GM19023 (cell line): ENCODE results near the gene CISH.

ENCODE experiments used
- ATAC-seq: cut with Tn5 transposase; IDR thresholded peaks from one replicate; pipeline ENCODE4 v1.9.1; 2021; ENCODE audit warnings: mild to moderate bottlenecking, moderate library complexity; ENCODE audit not compliant: unreplicated experiment

Gene CISH

DNA sequence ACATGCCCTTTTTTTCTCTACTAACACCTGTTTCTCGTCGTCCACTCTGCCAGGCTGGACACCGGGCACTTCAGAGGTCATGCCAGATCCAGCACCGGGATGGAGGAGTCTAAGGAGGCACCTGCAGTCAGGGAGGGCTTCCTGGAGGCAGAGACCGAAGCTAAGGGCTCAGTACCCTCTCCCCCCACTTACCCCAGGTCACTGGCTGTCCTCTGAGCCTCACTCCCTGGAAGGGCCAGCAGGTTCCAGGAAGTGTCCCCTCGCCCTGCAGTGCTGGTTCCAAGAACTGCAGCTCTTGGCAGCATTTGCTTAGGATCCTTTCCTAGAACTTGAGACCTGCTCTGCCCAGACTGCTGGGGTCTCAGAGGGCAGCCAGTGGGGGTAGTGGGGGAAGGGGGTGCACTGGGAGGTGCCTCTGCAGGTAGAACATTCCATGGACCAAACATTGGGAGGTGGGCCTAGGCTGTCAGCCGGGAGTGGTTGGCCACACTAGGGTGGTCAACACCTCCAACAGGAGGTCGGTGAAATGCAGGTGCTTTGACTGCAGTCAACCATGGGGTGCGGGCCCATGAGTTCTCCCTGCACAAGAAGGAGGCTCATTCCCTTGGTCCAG lies 11.3 kb downstream of the CISH start:
- ATAC-seq = no peak

DNA sequence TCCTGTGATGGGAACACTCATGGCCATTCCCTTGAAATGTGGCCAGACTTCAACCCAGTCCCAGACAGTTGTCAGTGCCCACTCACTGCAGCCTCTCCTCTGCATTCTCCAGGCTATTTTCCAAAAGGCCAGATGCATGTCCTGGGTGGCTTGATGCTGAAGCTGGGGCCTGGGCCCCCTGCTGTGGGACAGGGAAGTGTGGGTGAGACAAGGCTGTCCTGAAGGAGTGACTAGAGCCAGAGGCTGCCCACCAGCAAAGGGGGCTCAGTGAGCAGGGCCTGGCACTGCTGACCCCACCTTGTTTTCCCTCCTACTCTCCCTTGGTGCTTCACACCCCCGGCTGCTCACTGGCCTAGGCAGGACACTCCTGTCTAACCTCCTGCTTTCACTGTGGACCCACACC lies 11.9 kb downstream of the CISH start:
- ATAC-seq = no peak

DNA sequence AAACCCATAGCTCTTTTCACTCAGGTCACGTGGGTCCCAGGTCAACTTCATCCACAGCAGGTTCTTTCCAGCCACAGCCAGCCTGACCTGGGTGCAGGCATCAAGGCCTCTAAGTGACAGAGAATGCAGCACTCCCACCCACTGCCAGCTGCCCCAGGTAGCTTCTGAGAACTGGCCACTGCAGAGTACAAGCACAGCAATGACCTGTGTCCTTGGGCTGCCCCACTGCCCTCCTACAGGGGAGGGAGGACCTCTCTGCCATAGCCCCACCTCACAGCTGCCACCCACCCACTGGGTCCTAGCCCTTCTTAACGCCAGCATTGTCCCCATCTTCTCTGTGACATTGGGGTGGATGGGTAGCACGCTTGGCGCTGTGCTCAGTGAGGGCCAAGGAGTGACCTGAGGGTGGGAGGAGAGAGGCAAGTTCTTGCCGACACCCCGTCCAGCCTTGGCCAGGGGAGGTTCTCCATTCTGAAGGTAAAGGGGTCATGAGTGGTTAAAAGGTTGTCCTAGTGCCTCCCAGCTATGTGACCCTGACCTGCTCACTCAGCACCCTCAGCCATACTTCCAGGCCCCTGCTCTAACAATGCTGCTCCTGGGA lies 12.4 kb downstream of the CISH start:
- no peak for ATAC-seq

- ATAC-seq = no peak
Measured at GRCh38 chr3:50594253-50594785, 17.3 kb downstream of the CISH start.

DNA sequence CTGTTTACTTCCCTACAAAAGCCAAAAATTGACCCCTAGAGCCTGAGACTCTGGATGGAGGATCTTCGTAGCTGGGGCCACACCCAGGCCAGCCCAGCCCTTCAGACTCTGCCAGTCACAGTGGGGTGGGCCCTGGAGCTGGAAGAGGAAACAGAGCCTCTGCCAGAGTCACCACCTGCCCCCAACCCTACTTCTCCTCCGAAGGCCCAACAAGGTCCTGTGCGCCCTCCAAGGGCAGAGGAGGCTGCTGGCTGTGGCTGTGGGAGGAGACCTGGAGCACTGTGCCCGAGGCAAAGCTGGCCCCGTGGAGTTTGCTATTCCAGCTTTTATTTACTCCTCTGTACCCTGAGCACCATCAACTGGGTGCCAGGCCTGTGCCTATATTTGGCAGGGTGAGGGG lies 19.0 kb downstream of the CISH start:
- no peak for ATAC-seq

- ATAC-seq = peak; percentile 2
Measured at GRCh38 chr3:50591196-50591741, 20.3 kb downstream of the CISH start.

DNA sequence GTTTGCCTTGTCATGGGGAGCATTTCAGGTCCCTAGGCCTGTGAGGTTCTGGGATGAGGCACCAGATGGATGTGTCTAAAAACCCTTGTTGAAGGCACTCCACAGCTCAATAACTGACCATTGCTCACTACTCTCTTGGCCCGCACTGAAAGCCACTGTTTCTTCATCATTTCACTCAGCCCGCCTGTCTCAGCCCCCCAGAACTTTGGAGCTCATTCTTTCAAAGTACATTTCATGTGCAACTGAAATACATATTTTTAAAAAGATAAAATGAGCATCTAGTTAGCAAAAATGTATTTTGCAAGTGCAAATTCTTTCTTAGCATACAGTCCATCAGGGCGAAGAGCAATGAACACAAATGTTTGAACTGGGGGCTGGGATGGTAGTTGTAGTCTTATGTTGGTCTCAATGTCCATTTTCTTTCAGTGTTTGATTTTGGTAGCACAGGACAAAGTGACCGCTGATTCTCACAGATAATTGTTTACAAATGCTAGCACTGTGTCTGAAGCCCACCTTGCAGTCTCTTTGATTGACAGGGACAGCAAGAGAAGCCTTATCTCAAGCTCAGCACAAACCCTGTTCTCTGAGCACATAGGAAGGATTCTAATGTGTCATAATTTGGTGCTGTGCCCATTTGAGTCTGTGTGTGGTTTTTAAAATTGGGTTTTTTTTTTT lies 22.7 kb downstream of the CISH start:
- no peak for ATAC-seq

GRCh38 chr3:50587806-50588758 lies 23.5 kb downstream of the CISH start:
- ATAC-seq = no peak

DNA sequence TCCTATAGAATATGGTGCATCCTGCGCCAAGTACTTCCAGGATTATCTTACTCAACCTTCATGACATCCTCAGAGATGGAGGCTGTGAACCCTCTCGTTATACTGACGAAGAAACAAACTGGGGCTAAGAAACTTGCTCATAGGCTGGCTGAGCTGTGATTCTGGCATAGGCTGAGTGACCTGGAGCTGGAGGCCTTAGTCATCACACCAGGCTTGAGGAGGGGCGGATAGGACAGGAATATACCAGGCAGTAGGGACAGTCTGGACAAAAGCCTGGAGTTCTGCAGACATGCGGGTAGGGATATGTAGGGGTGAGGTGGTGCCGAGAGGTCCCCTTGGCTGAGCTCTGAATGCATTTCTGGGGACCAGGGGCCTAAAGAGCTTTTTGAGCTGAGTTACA lies 24.2 kb downstream of the CISH start:
- ATAC-seq = no peak

DNA sequence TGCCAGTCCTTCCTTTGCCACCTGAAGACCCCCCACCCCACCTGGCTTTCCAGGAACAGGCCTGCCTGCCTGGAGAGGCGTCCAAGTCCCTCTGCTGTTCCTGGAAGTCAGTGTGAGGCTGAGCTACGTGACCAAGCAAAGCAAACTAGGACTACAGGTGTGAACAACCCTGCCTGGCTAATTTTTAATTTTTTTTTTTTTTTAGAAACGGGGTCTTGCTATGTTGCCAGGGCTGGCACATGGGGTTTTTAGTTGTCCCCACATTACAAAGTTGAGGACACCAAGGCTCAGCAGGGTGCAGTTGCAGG lies 24.9 kb downstream of the CISH start:
- ATAC-seq = no peak

GRCh38 chr3:50585919-50586762 lies 25.4 kb downstream of the CISH start:
- no peak for ATAC-seq

DNA sequence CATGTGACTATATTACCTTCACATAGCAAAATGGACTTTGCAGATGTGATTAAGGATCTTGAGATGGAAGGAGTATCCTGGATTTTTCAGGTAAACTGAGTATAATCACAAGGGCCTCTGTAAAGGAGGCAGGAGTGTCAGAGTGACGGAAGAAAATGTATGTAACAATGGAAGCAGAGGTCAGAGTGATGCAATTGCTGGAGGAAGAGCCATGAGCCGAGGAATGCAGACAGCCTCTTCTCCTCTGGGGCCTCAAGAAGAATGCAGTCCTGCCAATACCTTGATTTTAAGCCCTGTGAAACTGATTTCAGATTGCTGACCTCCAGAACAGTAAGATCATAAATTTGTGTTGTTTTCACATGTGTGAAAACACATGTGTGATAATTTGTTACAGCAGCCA lies 27.2 kb downstream of the CISH start:
- no peak for ATAC-seq

DNA sequence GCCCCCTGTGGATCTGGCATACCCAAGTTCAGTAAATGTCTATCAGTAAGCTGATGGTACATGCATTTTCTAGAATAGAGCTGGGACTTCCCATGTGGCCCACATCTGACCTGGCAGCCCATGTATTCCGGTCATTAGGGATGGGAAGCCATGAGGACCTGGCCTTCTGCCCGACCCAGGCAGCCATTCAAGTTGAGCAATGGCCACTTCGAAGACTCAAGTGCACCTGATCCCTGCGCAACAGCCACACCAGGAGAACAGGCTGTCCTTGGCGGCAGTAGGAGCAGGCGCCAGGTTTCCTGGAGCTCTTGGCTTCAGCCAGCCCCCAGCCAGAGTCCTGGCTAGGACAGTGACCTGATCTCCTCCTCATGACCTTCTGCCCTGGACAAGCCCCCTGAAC lies 27.7 kb downstream of the CISH start:
- ATAC-seq = no peak

DNA sequence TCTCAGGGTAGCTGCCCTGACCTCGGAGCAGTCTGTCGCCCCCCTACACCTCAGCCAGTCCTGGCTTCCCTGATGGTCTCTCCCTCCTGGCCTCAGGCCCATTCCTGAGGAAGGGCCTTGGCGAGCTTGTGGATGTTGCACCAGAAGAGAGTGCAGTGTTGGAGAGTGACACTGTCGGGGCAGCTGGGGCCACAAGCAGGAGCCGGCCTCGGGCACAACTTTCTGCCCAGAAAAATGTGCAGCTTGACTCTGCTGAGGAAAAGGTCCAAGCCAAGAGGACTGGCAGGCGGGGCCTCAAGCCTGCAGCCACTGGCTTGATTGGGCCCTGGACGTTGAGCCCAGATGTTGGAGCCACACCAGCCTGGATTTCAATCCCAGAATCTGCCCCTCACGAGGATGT lies 29.5 kb downstream of the CISH start:
- no peak for ATAC-seq

GRCh38 chr3:50581459-50581842 lies 30.1 kb downstream of the CISH start:
- ATAC-seq = no peak

DNA sequence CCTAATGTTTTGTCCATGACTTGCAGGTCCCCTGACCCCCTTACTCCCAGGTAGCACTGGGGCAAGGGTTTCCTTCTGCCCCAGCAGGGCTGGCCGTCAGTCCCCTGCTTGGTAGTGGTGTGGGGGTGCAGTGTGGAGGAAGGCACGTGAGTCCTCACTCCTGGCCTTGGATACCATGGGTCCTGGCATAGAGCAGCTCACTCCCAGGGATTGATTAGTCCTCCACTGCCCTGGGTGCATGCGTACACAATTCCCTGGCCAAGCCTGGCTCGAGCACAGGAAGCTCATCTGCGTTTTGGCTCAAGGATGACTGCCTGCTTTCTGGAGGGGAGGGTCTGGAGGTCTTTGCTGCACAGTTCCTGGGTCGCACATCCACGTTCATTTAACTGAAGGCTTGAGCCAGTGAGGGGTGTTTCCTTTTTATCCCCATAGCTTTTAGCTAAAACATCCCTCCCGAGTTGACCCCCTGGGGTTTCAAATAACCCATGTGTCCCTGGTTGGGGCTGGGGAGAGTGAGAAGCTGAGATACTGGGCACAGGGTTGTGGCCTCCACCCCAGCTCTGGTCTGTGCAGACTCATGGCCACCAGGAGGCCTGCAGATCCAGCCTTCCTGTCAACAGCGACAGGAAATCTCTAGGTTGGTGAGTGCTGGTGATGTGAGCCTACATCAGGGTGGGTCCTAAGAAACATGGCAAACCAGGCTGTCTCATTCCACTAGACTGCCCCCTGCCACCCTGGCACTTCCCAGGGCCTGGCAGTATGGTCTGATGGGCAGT lies 30.7 kb downstream of the CISH start:
- no peak for ATAC-seq

- no peak for ATAC-seq
Measured at GRCh38 chr3:50577348-50577747, 34.2 kb downstream of the CISH start.

- no peak for ATAC-seq
Measured at GRCh38 chr3:50575372-50575771, 36.2 kb downstream of the CISH start.

DNA sequence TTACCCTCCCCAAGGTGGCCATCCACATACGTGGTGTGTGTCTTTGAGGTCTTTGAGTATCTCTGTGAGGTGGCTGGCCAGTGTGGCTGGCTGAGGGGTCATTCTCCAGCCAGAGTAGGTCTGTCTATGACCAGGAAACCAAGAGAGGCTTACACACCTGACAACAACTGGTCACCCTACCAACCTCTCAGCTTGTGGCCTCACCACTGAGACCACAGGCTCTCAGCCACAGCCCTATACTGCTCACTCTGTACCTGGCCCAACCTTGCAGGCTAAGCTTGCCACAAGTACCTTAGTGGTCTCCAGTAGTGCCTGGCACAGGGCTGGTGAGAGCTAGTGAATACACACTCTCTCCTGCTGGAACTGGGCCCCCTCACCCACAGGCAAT lies 37.1 kb downstream of the CISH start:
- no peak for ATAC-seq
